ENCODE results near the gene LRRC28. TPM values are rescaled to one million over a fixed set of nuclear protein-coding genes. Genes with fewer than 3 reads are reported as not detected.

The LRRC28 gene
- total RNA-seq, 1 experiment from 2014 or later, result 14.3 TPM

DNA sequence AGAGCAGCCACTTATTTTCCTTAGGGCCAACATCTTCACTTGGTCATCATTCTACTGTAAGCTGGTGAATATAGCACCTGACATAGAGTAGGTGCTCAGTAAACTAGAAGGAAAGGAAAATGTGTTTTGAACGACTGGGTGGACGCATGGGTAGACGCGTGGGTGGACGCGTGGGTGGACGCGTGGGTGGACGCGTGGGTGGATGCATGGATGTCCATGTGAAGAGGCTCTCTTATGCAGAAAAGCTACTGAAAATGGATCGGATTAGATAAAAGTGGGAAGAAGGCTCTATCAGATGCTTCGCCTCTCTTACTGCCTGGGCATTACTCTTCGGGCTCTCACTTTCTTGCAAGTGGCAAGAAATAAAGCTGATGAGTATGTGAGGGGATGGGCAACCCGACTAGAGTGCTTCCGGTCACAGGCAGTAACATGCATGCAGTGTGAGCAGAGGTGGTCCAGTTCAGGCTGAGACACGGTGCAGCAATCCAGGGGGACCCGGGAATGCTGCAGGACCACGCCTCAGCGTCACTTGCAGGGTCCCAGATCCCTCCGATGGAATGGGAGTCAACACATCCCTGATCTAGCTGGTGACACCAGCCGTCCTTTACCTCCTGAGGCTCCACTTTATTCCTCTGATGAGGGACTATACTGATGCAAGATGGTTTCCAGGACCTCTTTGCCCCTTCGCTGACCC, 176.5 kb downstream of the LRRC28 start:
- no peak for DNase-seq
- Histone ChIP-seq H3K4me3 (no peak overlapping the region), H3K27me3 (no peaks in the 10 kb centered on the region), H3K36me3 (no peaks in the 10 kb centered on the region), H3K9me3 (no peaks in the 10 kb centered on the region)

DNA sequence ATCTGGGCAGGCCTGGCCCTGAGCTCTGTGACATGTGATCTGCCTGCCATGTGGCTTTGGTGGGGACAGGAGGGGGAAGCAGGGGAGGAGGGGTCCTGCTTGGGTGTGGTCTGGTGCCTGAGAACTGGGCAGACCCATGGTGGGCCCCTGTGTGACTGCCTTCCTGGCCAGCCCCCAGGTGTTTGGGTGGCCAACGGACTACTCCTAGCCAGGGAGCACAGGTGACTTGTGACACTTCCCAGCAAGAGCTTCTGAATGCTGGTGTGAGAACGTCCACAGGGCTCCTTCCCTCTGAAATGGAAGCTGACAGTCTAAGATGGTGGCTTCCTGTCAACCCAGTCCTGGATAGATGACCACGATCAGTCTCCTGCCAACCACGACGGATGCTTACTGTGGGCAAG, 178.4 kb downstream of the LRRC28 start:
- Histone ChIP-seq H3K36me3 (no peaks in the 10 kb centered on the region), H3K4me3 (no peak overlapping the region)

DNA sequence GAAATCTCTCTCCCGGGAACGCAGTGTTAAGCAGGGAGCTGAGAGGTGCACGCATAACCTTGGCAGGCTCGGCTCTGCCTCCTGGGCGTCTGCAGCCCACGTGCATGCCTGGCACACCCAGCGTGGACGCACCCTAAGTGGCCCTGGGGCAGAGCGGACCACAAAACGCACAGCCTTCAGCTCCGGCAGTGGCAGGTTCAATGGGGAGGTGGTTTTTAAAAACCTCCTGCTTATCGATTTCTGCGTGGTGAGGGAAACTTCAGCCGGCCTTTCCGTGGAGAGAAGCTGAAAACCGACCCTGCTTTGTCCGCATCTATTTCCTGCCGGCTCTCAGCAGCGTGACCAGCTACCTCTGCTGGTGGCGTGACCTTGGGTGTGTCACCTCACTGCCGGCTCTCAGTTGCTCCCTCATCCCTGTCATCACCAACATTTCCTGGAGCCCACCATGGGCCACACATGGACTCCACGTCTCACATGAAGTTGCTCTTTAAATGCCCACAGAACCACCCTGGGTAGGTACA, 179.7 kb downstream of the LRRC28 start:
- Histone ChIP-seq H3K4me3 (no peak overlapping the region), H3K27me3 (no peaks in the 10 kb centered on the region)
- no peak for DNase-seq

More for the DNA sequence above, 178.4 kb downstream of the LRRC28 start:
- no peaks in the 10 kb centered on the region for H3K9me3 ChIP-seq
- H3K27me3 ChIP-seq, result no peaks in the 10 kb centered on the region
- DNase-seq, result no peak

DNA sequence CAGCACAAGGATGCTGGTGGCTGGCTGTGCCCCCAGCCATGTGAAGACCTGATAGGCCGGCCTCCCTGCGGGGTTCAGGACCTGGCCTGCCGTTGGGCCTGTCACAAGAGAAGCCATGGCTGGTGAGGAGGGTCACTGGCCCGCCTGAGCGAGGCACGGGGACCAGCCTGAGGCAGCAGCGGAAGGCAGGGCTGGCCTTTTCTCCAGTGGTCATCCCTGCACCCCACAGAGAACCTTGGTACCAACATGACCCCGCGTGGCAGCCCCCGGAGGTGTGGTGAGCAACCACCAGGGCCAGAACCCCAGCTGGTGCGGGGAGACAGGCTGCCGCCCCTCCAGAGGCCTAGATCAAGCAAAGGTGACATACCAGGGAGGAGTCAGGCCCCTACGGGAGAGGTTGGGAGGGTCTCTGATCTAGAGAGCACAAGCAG, 180.4 kb downstream of the LRRC28 start:
- no peaks in the 10 kb centered on the region for H3K9me3 ChIP-seq
- DNase-seq, result no peak
- H3K4me3 ChIP-seq, result no peak overlapping the region
- no peaks in the 10 kb centered on the region for H3K36me3 ChIP-seq
- no peaks in the 10 kb centered on the region for H3K27me3 ChIP-seq

More for the DNA sequence above, 179.7 kb downstream of the LRRC28 start:
- H3K9me3 ChIP-seq, result no peaks in the 10 kb centered on the region
- no peaks in the 10 kb centered on the region for H3K36me3 ChIP-seq

DNA sequence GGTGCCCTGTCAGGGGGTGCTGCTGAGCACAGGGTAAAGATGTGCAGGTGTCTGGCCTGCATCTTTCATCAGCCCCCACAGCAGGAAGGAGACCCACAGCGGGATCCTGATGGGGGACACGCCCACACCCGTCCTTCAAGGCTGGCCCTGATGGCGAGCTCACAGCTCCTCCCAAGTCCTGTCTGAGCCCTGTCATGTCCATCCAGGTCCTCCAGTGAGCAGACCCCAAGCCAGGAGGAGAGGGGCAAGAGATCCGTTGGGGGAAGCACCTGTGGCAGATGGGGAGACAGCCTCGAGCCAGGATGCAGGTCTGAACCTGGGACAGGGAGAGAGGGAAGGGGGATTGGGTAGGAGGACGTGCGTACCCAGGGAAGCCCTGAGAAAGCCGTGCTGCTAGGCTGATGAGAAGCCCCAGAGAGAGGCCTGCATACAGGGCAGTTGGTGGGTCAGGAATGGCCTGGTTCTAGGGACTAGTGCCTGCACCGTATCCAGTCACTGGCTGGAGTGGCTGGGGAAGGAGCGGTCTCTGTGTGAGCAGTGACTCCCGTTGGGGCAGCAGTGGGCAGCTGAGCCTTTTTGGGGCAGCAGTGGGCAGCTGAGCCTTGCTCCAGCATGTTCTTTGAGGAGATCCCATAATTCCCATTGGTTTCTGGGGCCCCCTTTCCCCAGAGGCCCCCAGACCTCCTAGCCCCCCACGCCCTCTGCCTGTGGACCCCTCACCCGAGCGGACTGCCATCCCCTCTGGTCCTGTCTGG, 181.2 kb downstream of the LRRC28 start:
- H3K27me3 ChIP-seq, result no peaks in the 10 kb centered on the region
- H3K9me3 ChIP-seq, result no peaks in the 10 kb centered on the region
- no peaks in the 10 kb centered on the region for H3K36me3 ChIP-seq
- no peak overlapping the region for H3K4me3 ChIP-seq
- DNase-seq, result no peak

DNA sequence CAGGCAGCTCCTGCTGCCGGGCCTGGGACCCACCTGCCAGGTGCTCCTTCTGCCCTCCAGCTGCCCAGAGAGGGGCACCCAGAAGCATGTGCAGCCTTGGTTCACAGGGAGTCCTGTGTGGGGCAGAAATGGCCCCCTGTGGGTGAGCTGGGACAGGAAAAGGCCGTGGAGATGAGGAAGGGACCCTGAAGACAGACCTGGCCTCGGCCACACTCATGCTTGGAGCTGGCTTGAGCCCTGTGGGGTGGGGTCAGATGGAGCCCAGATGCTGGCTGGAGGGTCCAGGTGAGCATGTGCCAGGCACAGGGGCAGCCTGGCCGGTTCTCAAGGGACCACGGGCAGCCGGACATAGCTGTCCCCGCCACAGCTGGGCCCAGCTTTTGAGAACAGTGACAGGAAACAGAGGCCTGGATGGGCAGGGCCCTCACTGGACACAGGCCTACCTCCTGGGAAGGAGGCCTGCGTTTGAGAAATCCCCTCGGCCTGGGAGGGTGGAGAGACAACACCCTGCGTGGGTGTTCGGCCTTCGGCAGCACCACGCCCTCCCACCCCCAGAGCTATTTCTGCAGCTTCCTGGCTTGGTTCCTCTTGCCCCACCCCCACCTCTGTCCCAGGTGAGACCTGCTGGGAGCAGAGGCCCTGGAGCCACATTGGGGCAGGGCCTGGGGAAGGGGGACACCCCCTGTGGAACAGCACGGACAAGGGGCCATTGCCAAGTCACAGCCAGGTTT, 181.9 kb downstream of the LRRC28 start:
- no peaks in the 10 kb centered on the region for H3K36me3 ChIP-seq
- DNase-seq, result peak; percentile 38
- H3K9me3 ChIP-seq, result no peaks in the 10 kb centered on the region
- no peaks in the 10 kb centered on the region for H3K27me3 ChIP-seq
- H3K4me3 ChIP-seq, result no peak overlapping the region

DNA sequence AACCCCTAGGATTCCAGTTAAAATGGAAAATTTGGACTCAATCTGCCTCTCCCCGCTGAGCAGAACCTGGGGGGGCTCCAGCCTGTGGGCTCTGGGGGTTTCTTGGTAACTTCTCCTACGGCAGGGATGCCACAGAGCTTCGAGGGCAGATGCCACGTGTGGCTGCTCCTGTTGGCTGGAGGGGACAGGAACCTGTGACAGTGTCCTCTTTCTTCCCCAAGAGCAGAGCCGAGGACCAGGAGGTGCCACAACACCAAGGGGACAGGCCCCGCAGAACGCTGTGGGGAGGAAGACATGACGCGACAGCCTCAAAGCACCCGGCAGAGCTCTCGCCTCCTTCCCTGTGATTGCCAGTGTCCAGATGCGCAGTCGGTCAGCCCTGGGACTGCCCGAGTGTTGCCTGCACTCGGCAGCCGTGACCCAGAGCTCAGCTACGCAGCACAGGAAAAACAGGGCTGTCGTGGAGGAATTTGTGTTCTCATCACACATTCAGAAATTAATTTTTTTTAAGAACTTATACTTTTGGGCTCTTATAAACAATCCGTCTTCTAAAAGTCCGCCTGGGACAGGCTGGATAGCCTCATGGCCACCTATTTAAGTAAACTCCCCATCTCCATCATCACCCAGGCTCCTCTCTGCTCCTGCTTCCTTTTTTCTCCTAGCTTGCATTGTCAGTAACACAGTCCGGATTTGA, 182.6 kb downstream of the LRRC28 start:
- Histone ChIP-seq H3K27me3 (no peaks in the 10 kb centered on the region), H3K4me3 (no peak overlapping the region)
- DNase-seq, result no peak

DNA sequence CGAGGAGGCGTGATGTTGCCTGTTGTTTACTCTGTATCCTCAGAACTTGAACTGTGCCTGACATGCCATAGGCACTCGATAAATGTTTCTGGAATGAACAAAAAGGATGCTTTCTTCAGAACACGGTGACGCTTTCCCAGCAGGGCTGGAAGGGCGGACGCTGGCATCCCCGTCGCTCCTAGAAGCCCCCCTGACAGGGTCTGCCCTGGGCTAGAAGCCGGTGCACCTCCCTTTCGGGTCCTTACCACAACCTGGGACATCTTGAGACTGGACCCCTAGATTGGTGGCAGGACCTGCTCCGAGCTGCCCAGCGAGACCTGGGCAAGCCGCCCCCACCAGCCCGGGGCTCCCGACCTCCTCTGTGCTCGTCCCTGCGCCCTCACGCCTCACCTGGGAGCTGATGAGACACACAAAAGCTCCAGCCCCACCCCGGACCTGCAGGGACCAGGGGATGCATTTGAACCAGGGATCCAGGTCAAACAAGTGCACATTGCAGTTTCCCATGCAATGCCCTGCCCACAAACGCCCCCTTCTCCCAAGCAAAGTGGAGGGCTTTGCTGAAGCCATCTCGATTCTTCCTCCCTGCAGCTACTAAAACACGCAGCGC, 183.3 kb downstream of the LRRC28 start:
- Histone ChIP-seq H3K9me3 (no peaks in the 10 kb centered on the region), H3K4me3 (no peak overlapping the region), H3K36me3 (no peaks in the 10 kb centered on the region), H3K27me3 (no peaks in the 10 kb centered on the region)
- no peak for DNase-seq

More for the DNA sequence above, 182.6 kb downstream of the LRRC28 start:
- Histone ChIP-seq H3K36me3 (no peaks in the 10 kb centered on the region), H3K9me3 (no peaks in the 10 kb centered on the region)

DNA sequence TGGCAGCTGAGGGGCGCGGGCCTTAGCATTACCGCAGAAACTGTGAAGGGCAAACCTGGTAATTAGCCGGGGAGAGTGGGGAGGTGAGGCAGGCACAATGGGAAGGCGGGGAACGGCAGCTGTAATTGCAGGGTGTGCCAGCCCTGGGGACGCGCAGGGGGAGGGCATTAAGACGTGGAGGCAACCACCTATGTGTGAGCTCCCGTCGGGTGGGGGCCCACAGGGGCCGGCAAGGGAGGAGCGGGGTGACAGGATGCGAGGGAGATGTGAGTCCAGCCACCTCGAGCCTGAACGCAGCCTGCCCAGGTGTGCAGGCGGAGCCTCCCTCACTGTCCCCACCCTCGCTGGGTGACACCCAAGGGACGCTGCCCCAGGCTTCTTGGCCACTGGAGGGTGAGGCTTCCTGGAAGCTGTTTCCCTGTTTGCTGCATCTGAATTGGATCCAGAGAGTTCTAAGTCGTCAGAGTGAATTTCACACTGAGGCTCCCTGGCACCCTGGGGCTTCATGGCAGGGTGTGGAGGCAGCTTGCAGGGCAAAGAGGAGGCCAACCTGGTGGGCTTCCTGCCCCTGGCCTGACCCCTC, 183.9 kb downstream of the LRRC28 start:
- peak; percentile 56 for DNase-seq
- no peak overlapping the region for H3K4me3 ChIP-seq
- no peaks in the 10 kb centered on the region for H3K27me3 ChIP-seq
- no peaks in the 10 kb centered on the region for H3K9me3 ChIP-seq
- H3K36me3 ChIP-seq, result no peaks in the 10 kb centered on the region

DNA sequence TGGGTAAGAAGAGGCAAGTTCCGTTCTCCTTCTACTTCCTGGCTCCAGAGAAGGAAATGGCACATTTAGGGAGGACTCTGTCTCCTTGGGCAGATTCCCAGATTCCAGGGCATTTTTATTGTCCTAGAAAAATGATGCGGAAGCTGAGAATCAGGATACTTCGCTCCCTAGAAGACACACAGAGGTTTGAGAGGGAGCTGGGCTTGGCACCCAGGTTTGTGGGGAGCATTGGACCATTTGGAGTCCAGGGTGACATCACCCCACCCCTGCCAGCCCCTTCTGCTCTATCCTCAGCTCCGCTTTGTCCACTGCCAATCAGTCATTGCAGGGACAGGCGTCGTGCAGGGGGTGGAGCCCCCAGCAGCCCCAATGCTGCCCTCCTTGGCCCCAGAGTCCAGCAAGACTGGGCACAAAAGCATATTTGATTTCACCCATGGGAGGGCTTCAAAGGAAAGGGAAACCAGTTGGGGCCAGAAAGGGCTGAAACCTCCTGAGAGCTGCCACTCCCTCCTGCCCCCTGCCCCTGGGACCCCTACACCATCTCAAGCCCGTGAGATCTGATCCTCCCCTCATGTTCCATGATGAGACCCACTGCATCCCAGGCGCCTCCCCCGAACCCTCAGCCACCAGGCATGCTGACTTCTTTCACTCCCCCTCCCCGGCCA, 184.7 kb downstream of the LRRC28 start:
- Histone ChIP-seq H3K27me3 (no peaks in the 10 kb centered on the region), H3K9me3 (no peaks in the 10 kb centered on the region), H3K36me3 (no peaks in the 10 kb centered on the region), H3K4me3 (no peak overlapping the region)
- DNase-seq, result peak; percentile 51

DNA sequence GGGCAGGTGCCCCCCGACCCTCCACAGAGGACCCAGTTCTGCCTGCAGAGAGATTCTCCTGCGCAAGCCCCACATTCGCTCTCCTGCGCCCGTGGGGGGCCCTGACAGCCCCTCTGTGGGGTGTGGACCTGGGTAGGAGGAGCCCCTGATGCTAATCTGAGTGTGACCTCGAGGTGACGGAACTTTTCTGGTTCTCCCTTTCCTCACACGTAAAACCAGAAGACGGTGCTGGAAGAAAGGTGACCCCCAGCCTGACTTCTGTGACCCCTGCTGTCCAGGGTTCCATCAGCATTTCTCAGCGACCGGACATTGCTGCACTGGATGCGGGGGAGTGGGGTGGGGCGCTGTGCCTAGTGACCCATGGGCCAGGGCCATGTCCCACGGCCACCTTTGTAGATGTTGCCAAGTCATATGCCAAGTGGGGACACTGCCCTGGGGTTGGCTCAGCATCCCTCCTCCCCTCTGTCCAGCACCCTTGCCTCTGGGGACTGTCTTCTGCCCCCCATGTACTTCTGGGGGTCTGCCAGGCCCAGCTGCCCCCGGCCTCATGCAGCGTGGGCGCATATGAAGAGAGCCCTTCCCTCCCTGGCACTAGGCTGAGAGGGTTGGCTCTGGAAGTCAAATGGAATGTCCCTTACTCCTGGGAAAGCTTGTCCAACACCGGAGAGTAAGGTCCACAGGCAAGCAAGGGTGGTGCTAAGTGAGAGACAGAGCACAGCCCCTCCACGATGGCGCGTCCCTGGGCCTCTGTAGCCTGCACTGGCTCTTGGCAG, 185.4 kb downstream of the LRRC28 start:
- no peaks in the 10 kb centered on the region for H3K27me3 ChIP-seq
- H3K36me3 ChIP-seq, result no peaks in the 10 kb centered on the region
- H3K4me3 ChIP-seq, result no peak overlapping the region
- DNase-seq, result no peak
- H3K9me3 ChIP-seq, result no peaks in the 10 kb centered on the region

DNA sequence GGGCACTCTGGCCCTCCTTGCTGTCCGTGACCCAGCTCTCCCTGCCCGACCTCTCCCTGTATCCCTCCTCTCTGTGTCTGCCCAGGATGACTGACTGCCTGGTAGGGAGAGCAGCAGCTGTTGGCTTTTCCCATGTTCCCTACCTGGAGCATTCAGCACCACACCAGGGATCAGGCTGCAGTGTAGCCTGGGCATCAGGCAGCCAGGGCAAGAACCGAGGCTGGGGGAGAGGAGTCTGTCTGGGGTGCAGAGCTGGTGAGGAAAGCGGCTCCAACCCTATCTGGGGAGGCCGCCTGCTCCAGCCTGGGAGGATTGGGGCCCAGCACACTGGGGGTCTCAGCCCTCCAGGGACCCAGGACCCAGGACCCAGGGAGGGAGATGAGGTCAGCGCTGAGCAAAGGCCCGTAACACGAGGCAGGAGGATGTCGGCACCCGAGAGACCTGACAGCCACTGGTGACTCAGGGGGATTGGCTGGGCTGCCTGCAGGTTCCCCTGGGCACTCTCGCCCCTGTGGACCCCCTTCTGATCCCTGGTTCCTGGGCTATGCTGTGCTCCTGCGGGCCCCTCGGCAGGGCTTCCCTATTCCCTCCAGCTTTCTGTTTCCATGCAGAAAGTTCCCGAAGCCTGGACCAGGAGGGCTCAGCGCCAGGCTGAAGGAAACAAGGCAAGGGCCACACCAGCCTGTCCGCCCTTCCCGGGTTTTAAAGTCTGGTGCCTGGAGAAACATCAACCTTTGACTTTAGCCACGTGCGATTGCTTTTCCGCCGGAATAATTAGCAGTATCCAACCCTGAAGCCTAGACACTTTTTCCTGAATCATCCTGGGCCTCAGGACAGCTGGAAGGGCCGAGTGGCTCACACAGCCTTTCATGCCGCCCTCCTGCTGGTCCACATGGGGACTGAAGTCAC, 186.3 kb downstream of the LRRC28 start:
- Histone ChIP-seq H3K27me3 (no peaks in the 10 kb centered on the region), H3K9me3 (no peaks in the 10 kb centered on the region), H3K36me3 (no peaks in the 10 kb centered on the region), H3K4me3 (no peak overlapping the region)
- no peak for DNase-seq

DNA sequence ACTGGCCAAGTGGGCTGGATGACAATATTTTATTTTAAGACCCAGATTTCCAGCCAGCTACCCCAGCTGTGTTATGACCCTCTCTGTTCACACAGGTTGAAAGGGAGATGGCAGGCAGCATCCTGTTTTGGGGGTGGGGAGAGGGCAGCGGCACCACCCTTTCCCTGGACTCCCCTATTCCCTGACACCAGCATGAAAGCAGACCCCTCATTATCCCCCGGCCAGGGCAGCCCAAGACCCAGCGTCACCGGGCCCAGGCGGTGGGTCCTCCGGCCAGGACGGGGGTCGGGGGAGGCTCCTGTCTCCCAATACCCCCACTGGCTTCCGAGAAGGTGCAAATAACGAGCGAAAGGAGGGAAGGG, 186.9 kb downstream of the LRRC28 start:
- Histone ChIP-seq H3K4me3 (no peak overlapping the region), H3K9me3 (no peaks in the 10 kb centered on the region), H3K36me3 (no peaks in the 10 kb centered on the region), H3K27me3 (no peaks in the 10 kb centered on the region)
- DNase-seq, result no peak

Measured in MG63 (cell line).